Measurements from ENCODE around the gene NPBWR2.

The NPBWR2 gene

GRCh38 chr20:64083804-64084684, 23.3 kb downstream of the NPBWR2 start, which contains the start of gene LKAAEAR1:
Gene LKAAEAR1 (minus strand): TSS chr20:64084398. CDS start chr20:64084219, 179 bp downstream.
- ATAC-seq = no peak

- ATAC-seq = peak; percentile 50 to 54
Observed at GRCh38 chr20:64083378-64083803, 24.0 kb downstream of the NPBWR2 start.

DNA sequence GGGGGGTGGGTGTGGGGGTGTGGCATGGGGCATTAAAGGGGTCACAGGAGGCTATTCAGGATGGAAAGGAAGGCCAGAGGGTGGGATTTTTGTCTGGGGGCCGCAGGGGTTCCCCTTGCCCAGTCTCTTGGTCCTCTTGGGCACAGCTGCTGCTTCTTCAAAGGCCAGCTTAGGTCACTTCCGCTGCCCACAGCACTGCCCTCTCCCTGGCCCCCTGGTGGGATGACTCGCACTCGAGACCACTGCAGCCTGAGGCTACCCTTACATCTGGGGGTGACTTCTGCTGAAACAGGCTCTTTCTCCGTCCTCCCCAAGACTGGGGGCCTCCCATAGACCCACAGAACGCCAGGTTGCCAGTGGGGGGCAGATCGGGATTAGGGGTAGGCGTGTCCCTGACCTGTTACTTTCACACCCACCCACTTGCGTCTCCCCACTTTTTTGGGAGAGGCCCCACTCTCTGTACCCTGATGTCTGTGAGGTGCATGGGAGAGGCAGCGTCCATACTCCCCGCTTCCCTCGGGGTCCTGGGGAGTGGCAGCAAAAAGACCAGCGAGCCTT, 24.5 kb downstream of the NPBWR2 start:
- ATAC-seq = no peak

DNA sequence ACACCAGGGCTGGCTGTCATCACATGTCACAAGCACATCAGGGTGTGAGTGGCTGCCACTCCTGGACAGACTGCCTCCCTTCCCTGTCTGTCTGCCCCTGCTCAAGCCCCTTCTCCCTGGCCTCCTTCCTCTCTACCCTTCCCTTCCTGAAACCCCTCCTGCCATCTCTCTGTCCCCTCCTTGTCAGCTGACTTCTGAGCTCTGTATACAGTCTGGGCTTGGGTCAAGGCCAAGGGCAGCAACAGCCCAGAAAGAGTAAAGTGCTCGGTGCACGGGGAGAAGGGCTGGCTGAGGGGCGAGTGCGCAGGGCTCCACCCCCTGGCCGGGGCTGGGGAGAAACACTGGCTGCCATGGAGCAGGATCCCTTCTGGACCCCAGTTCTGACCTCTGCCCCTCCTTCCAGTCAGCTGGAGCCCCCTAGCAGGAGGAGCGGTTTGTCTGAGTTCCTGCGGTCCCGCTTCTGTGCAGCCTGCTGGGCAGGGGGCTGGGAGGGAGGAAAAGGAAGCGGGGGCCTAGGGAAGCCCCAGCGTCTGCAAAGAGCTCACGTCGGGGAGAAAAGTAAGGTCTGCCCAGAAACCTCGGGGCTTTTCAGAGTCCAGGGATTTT, 25.1 kb downstream of the NPBWR2 start:
- ATAC-seq = no peak

- no peak for ATAC-seq
Observed at GRCh38 chr20:64081624-64081964, 25.8 kb downstream of the NPBWR2 start.

- no peak for ATAC-seq
Observed at GRCh38 chr20:64080813-64081623, 26.3 kb downstream of the NPBWR2 start.

- ATAC-seq = peak; percentile 42 to 45
Observed at GRCh38 chr20:64080013-64080812, 27.2 kb downstream of the NPBWR2 start, which contains the start of gene OPRL1. Gene OPRL1 (plus strand): TSS chr20:64080082. CDS start chr20:64092721, 12,639 bp downstream.

- ATAC-seq = peak; percentile 21 to 45
Observed at GRCh38 chr20:64079273-64080012, 27.9 kb downstream of the NPBWR2 start, which contains the start of gene RGS19. Gene RGS19 (minus strand): TSS chr20:64079518. CDS start chr20:64076886, 2,632 bp downstream.

DNA sequence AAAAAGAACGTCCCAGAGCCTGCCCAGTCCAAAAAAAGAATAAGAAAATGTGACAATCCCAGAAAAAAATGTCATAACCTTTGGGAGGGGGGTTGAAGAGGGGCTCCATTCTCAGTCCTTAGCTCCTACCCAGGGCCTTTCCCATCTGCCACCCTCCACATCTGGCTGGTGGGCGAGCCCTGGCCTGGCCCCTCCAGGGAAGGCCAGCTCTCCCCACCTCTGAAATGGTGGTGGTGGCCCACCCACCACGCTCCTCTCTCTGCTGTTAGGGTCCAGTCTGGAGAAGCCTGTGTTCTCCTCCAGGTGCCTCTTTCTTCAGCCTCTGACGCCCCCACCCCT, 28.5 kb downstream of the NPBWR2 start:
- ATAC-seq = no peak

DNA sequence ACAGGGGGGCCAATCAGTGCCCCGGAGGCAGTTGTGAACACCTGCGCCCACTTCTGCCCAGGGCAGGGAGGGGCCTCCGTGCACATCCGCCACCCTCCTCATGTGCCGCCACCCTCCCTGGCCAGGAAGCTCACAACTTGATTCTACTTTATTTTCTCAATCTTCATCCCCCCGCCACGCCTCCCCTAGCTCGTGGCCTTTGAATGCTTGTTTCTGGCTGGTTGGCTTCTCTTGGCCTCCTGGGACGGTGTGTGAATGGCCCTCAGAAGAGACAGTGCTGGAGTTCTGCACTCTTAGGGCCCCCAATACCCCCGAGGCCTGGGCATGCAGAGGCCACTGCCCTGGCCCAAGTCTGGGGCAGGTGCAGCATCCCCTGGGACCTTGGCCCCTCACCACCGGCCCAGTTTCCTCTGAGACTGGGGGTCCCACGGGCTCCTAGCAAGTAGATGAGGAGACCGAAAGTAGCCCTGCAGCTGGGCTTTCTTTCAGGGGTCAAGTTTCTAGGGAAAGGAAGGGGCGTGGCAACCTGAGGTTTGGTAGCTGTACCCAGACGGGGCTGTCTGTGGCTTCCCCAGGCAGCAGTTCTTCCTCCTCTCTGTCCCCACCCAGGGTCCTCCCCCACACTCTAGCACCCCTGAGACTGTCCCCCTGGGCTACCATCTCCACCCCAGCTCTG, 29.4 kb downstream of the NPBWR2 start:
- peak in 1 of 2 donors; percentile 45 for ATAC-seq

DNA sequence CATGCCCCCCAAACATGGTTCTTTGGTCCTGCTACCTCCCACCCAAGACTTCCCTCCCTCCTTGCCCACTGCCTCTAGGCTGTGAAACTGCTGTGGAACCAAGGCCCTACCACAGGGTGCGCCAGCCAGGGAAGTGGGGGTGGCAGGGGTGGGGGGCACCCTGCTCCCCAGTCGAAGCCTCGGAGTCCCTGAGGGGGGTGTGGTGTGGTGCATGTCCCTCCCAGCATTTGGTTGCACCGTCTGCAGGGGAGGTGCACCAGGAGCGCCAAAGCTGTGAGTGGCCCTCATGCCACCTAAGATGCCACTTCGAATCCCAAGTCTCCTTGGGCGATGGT, 29.9 kb downstream of the NPBWR2 start:
- ATAC-seq = no peak

- ATAC-seq = peak; percentile 14 to 19
Observed at GRCh38 chr20:64077094-64077493, 30.3 kb downstream of the NPBWR2 start.

DNA sequence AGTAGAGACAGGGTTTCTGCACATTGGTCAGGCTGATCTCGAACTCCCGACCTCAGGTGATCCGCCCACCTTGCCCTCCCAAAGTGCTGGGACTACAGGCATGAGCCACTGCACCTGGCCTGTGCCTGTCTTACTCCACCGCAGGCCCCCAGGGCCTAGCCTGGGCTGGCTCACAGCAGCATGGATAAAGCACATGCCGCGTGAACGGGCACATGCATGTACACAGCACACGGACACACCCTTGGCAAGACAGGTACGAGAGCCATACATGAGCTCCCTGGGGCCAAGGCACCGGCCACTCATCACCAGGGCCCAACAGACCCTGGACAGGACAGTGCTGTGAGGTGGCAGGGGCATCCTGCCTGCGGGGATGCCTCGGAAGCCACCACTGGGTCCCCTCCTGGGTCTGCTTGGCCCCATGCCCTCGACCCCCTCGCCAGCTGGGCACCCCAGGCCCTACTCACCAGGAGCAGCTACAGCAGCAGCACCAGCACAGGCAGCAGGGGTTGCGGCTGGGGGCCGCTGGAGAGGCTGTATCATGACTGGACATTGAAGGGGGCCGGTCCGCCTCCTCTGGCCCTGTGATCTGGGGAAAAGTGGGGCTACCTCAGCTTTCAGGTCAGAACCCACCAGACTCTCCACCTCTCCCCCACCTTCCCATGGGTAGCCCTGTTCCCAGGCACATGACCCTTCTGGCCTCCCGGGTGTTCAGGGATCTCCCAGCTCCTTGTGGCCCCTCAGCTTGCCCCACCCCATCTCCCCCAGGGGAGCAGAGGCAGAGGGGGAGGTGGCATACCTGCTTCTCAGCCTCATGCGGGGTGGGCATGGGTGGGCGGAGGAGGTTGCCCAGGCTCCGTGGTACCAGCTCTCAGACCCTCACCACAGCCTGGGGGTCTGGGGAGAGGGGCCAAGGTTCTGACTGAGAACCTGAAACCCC, 31.0 kb downstream of the NPBWR2 start:
- ATAC-seq = no peak

DNA sequence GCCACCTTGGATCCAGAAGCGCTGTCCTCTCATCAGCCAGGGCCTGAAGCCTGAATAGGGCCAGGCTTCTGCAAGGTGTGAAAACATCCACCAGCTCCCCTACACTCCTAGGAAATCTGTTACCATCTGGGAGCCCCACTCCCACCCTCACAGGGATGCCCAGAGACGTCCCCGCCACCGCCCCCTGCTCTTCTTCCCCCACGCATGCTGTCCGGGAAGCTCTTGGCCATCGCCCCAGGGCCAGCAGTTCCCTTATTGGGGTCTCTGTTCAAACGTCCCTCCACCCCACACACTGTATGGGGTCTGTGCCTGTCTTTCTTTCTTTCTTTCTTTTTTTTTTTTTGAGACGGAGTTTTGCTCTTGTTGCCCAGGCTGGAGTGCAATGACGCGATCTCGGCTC, 31.8 kb downstream of the NPBWR2 start:
- ATAC-seq = no peak

DNA sequence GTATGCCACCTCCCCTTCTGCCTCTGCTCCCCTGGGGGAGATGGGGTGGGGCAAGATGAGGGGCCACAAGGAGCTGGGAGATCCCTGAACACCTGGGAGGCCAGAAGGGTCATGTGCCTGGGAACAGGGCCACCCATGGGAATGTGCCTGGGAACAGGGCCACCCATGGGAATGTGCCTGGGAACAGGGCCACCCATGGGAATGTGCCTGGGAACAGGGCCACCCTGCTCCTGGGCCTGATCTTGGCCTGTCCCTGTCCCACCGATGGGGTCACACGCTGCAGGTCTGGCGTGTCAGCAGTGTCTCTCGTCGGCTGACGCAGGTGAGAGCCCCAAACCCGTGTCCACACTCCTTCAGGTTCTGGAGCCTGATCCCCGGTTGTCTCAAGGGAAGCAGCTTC, 32.4 kb downstream of the NPBWR2 start:
- ATAC-seq = no peak

DNA sequence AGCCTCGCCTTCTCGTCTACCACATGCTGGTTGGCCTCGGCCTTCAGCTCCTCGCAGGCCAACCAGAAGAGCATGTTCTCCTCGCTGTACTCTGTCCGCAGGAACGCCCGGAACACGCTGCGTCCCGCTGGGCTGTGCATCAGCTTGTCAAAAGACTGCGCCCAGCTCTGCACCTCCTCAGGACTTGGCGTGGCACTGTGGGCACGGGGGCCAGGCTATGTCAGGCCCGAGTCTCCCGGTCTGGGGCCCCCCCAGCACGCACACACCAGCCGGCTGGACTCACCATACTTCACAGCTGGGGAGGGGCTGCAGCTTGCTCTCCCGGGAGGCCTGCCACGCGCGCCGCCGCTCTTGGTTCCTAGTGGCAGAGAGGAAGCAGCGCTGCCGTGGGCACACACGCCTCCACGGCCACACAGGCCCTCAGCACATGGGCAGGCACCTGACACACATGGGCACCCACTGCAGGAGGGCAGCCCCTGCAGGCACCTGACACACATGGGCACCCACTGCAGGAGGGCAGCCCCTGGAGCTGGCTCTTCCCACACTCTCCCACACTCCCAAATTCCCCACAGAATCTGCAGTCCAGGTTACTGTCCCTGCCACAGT, 33.1 kb downstream of the NPBWR2 start:
- no peak for ATAC-seq

GRCh38 chr20:64073476-64074183, 33.7 kb downstream of the NPBWR2 start:
- no peak for ATAC-seq

DNA sequence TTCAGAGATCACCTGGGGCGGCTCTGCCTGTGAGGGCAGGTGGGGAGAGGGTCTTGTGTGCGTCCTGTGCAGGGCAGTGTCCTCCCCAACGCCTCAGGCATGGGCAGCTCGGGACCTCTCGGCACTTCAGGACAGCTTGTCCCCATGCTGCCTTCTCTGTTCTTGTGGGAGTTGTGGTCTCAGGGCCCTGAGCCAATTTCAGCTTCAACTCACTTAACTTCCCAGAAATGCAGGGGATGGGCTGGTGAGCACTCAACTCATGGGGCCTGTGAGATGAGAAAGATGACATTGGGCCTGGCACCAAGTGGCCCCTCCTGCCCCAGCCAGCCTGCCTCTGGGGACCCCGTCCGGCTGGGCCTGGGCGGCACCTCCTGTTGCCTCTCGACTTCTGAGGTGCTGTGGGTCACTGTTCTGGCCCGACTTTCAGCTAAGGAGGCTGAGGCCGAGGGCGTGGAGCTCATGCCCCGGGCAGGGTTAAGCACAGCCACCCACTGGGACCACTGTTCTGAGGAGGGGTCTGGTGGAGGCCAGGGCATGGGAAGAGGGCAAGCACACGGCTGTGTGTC, 34.8 kb downstream of the NPBWR2 start:
- no peak for ATAC-seq

Data from activated CD4-positive, CD25-positive, alpha-beta regulatory T cell treated with anti-CD3 and anti-CD28 coated beads, Interleukin-2, amount 50 U/mL, for 24 hours (primary cell).